Lower leg skin (tissue), 3 donors: ENCODE data around the gene LIFR.

Experiments used
- POLR2A ChIP-seq, 2 donors: fragments of 450-650 bp; IDR thresholded peaks; one replicate each; pipeline ENCODE4 v1.6.1; 2016 to 2017; ENCODE audit warnings: antibody characterized with exemption in 2 of 2, mild to moderate bottlenecking in 1 of 2, moderate library complexity in 1 of 2
- TF ChIP-seq, protein P1 (sequence below), 3 donors: fragments of 450-650 bp; IDR thresholded peaks; one replicate each; pipeline ENCODE4 v1.5.1; 2016; ENCODE audit warnings: antibody characterized with exemption in 3 of 3, mild to moderate bottlenecking in 3 of 3, moderate library complexity in 2 of 3

DNA sequence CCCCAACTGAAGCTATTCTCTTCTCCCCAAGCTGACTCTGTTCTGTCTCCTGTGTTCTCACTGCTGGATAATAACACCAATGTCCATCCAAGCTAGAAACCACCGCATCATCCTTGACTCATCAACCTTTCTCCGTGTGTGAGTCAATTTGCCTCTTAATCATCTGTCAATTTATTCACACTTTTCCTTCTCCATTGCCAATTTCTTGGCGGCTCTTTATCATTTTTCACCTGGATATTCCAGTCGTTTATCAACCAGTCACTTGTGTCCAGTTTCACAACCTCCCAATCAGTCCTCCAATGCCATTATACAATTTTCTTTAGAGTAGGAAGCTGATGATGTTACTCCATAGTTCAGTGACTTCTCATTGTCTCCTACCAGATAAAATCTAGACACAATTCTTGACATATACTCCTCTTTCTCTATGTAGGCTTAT, 45.4 kb upstream of the LIFR start:
- no peak for TF ChIP-seq POLR2A (IDR thresholded peaks at IDR 0.05)
- TF ChIP-seq, protein P1, sequence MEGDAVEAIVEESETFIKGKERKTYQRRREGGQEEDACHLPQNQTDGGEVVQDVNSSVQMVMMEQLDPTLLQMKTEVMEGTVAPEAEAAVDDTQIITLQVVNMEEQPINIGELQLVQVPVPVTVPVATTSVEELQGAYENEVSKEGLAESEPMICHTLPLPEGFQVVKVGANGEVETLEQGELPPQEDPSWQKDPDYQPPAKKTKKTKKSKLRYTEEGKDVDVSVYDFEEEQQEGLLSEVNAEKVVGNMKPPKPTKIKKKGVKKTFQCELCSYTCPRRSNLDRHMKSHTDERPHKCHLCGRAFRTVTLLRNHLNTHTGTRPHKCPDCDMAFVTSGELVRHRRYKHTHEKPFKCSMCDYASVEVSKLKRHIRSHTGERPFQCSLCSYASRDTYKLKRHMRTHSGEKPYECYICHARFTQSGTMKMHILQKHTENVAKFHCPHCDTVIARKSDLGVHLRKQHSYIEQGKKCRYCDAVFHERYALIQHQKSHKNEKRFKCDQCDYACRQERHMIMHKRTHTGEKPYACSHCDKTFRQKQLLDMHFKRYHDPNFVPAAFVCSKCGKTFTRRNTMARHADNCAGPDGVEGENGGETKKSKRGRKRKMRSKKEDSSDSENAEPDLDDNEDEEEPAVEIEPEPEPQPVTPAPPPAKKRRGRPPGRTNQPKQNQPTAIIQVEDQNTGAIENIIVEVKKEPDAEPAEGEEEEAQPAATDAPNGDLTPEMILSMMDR (IDR thresholded peaks at IDR 0.05): no peak
